Neural crest cell (in vitro differentiated cells): Measurements from ENCODE around the gene SF3B1. TPM values are rescaled to one million over a fixed set of nuclear protein-coding genes. Genes with fewer than 3 reads are reported as not detected.

ENCODE experiments used
- DNase-seq: peaks from one replicate; pipeline ENCODE4 v3.0.0; 2021; ENCODE audit warnings: low read depth, mixed read lengths, low spot score
- H3K27ac Mint-ChIP-seq: one replicate; pipeline ENCODE4 v1.8.0; 2021; ENCODE audit warnings: mild to moderate bottlenecking, mixed read lengths; ENCODE audit not compliant: unreplicated experiment
- H3K27me3 Mint-ChIP-seq: 2 replicates; pipeline ENCODE4 v1.8.0; 2021; ENCODE audit warnings: low read depth, mild to moderate bottlenecking, mixed read lengths
- H3K36me3 Mint-ChIP-seq: 2 replicates; pipeline ENCODE4 v1.8.0; 2021; ENCODE audit warnings: low read depth, mild to moderate bottlenecking, mixed read lengths
- H3K4me1 Mint-ChIP-seq: 2 replicates; pipeline ENCODE4 v1.8.0; 2021; ENCODE audit warnings: mixed read lengths
- H3K4me3 Mint-ChIP-seq: one replicate; pipeline ENCODE4 v1.8.0; 2021; ENCODE audit warnings: mild to moderate bottlenecking, mixed read lengths
- H3K9me3 Mint-ChIP-seq: 2 replicates; pipeline ENCODE4 v1.8.0; 2021; ENCODE audit warnings: mixed read lengths
- CTCF ChIP-seq: fragments of 200-600 bp; sonication (generic); conservative IDR thresholded peaks from 2 replicates; pipeline ENCODE4 v1.5.0; 2021; ENCODE audit warnings: antibody characterized with exemption, mild to moderate bottlenecking
- total RNA-seq: library from RNA; stranded (reverse); gene quantifications from 2 replicates; pipeline ENCODE4 v1.2.1, GENCODE V29; 2021

Gene SF3B1
- total RNA-seq, 1 donor from 2014 or later, result 323 TPM

DNA sequence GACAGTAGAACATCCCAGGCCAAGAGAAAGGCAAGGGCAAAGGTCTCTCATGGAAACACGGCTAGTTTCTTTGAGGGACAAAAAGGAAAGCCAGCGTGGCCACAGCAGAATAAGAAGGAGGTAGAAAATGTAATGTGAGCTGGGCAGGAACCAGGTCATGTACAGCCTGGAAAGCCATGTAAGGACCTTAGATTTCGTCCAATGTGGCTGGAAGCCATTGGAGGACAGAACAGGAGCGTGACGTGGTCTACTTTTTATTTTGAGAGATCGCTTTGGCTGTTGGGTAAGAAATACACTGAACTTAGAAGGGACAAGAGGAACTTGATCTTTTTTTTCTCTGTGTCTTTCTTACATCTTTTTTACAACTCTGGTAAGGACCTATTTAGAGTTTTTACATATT lies 66.4 kb downstream of the SF3B1 start:
- no peak for TF ChIP-seq CTCF
- H3K9me3 Mint-ChIP-seq, result no peaks in the 10 kb centered on the region
- no peaks in the 10 kb centered on the region for H3K27me3 Mint-ChIP-seq
- H3K4me1 Mint-ChIP-seq, result peaks cover 4% of the 10 kb centered on the region
- H3K36me3 Mint-ChIP-seq, result no peaks in the 10 kb centered on the region
- H3K27ac Mint-ChIP-seq, result no peak overlapping the region
- no peak overlapping the region for H3K4me3 Mint-ChIP-seq
- DNase-seq, result no peak

DNA sequence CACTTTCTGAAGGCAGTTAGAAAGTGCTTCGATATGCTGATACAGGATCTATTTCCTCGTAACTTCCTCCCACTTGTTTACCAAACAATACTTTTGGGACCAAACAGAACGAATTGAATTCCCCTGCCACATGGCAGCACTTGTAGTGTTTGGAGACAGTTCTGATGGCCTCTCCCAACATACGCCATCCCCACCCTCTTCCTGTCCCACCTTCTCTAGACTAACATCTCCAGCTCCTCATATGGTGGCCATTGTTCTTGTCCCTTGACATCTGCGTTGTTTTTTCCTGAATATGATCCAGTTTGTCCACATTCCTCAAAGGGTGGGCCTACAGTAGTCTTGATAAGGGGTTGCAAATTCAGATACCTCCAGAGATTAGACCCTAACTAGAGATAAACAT lies 70.8 kb downstream of the SF3B1 start:
- Mint-ChIP-seq H3K27ac (no peak overlapping the region), H3K9me3 (peaks cover 6% of the 10 kb centered on the region), H3K27me3 (no peaks in the 10 kb centered on the region), H3K36me3 (no peaks in the 10 kb centered on the region), H3K4me3 (no peak overlapping the region), H3K4me1 (peaks cover 8% of the 10 kb centered on the region)
- no peak for DNase-seq
- TF ChIP-seq CTCF, result no peak

DNA sequence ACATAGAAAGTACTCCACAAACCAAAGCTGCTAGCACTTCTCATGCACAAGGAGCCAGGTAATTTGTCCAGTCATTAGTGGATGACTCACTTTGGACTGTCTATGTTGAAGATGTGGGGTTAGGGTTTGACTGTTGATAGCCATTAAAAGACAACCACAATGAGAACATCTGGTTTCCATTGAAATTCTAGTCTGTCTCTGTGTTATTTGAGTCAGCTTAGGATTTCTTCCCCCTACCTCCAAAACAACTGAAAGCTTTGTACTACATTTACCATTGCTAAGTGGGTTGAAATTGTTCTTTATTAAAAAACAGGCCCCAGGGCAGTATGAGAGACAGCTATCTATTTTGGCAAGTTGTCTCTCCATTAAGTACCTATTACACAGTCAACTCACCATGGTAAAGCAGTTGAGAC lies 74.1 kb downstream of the SF3B1 start:
- no peak overlapping the region for H3K4me3 Mint-ChIP-seq
- peaks cover 22% of the 10 kb centered on the region for H3K4me1 Mint-ChIP-seq
- H3K36me3 Mint-ChIP-seq, result no peaks in the 10 kb centered on the region
- no peak for TF ChIP-seq CTCF
- no peak for DNase-seq
- H3K27me3 Mint-ChIP-seq, result no peaks in the 10 kb centered on the region
- no peak overlapping the region for H3K27ac Mint-ChIP-seq
- peaks cover 6% of the 10 kb centered on the region for H3K9me3 Mint-ChIP-seq

DNA sequence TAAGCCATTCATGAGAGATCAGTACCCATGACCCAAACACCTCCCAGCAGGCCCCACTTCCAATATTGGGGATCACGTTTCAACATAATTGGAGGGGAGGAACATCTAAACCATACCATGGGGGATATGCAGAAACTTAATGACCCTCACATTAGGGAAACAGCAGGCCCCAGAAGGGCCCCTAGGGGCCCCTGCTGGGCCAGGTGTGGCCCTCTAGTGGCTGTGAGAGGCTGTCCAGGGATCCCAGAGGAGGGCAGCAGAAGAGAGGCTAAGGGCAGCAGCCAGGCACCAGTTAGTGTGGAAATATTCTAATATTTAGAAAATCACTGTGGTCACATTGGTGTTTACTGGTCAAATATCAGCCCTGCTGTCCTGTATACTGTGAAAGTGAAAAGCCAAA lies 75.0 kb downstream of the SF3B1 start:
- H3K27me3 Mint-ChIP-seq, result no peaks in the 10 kb centered on the region
- no peak overlapping the region for H3K27ac Mint-ChIP-seq
- no peak overlapping the region for H3K4me3 Mint-ChIP-seq

DNA sequence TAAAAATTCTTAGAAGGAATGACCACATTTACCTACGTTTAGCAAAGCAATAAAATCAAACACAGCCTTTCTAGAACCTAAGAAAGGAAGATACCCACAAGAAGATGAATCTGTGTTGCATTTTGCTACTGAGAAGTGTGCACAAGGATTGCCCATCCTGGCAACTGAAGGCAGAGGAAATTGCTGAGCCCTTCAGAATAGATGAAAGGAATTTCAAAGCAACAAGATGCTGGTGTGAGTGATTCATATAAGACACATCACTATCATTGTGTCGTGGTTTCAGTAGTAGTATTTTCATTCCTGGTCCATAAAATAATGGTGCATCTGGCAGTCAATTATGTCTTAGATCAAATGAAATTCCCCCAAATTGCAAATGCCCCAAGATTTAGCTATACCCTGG lies 75.9 kb downstream of the SF3B1 start:
- H3K4me3 Mint-ChIP-seq, result no peak overlapping the region
- peaks cover 6% of the 10 kb centered on the region for H3K9me3 Mint-ChIP-seq
- no peak for TF ChIP-seq CTCF
- DNase-seq, result no peak
- no peaks in the 10 kb centered on the region for H3K36me3 Mint-ChIP-seq
- H3K27me3 Mint-ChIP-seq, result no peaks in the 10 kb centered on the region
- H3K4me1 Mint-ChIP-seq, result peaks cover 22% of the 10 kb centered on the region
- no peak overlapping the region for H3K27ac Mint-ChIP-seq

More for the DNA sequence above, 75.0 kb downstream of the SF3B1 start:
- TF ChIP-seq CTCF, result no peak
- no peak for DNase-seq
- no peaks in the 10 kb centered on the region for H3K36me3 Mint-ChIP-seq
- H3K4me1 Mint-ChIP-seq, result peaks cover 22% of the 10 kb centered on the region
- peaks cover 6% of the 10 kb centered on the region for H3K9me3 Mint-ChIP-seq

- H3K36me3 Mint-ChIP-seq, result no peaks in the 10 kb centered on the region
- H3K4me3 Mint-ChIP-seq, result no peak overlapping the region
- H3K27me3 Mint-ChIP-seq, result no peaks in the 10 kb centered on the region
- H3K4me1 Mint-ChIP-seq, result peaks cover 22% of the 10 kb centered on the region
- no peak for DNase-seq
- H3K9me3 Mint-ChIP-seq, result peaks cover 6% of the 10 kb centered on the region
- TF ChIP-seq CTCF, result no peak
- peak overlapping the region; percentile 81 for H3K27ac Mint-ChIP-seq
Measured at GRCh38 chr2:197357986-197358385, 76.8 kb downstream of the SF3B1 start.
